ENCODE measurements around the gene SPATA22.
"Not testable (repeated sequence)": the region's sequence is repeated elsewhere in the genome, so short reads cannot be mapped to it uniquely, and the experiment has no call there.

SPATA22 gene, protein sequence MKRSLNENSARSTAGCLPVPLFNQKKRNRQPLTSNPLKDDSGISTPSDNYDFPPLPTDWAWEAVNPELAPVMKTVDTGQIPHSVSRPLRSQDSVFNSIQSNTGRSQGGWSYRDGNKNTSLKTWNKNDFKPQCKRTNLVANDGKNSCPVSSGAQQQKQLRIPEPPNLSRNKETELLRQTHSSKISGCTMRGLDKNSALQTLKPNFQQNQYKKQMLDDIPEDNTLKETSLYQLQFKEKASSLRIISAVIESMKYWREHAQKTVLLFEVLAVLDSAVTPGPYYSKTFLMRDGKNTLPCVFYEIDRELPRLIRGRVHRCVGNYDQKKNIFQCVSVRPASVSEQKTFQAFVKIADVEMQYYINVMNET

GRCh38 chr17:3471599-3471998 is at the start of gene SPATA22:
TSS of gene SPATA22 (minus strand) at chr17:3471819. CDS start at chr17:3469325, 2,494 bp downstream.
- no peak for DNase-seq

DNA sequence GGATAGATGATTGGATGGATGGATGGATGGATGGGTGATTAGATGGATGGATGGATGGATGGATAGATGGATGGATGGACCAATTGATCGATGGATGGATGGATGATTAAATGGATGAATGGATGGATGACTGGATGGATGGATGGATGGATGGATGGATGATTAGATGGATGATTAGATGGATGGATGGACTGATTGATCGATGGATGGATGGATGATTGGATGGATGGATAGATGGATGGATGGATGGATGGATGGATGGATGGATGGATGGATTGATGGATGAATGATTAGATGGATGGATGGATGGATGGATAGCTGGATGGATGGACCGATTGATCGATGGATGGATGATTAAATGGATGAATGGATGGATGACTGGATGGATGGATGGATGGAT is 47.9 kb upstream of the SPATA22 start:
- DNase-seq = not testable (repeated sequence)

DNA sequence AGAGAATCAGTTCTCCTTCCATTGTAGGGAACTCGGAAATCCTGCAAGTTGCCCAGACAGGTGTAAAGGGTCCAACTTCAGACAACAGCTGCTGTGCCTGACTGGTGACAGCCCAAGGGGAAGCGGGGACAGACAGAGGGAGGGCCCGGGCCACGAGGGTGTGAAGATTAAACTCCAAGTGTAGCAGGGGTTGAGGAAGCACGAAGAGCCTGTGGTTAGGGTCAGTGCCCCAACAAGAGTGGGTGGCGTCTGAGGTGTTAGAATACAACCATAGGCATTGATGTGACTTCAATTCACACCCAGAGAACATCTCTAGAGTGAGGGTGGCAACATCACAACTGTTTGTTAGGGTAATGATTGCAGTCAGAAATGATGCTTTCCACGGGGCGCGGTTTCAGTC is 43.3 kb upstream of the SPATA22 start:
- no peak for DNase-seq

DNA sequence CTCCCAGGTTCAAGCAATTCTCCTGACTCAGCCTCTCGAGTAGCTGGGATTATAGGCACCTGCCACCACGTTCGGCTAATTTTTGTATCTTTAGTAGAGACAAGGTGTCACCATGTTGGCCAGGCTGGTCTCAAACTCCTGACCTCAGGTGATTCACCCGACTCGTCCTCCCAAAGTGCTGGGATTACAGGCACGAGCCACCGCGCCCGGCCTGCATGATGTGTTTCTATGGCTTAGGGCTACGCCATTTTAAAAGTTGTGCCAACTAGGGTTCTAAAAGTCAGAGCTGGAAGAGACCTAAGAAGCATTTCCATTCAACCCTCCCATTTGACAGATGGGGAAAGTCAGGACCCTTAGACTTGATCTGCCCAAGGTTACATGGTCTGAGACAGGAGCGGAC is 42.5 kb upstream of the SPATA22 start:
- DNase-seq = not testable (repeated sequence)

GRCh38 chr17:3513305-3514035 is 41.9 kb upstream of the SPATA22 start:
- DNase-seq = no peak

GRCh38 chr17:3512505-3513171 is 41.0 kb upstream of the SPATA22 start:
- no peak for DNase-seq

- DNase-seq = no peak
These were observed 40.4 kb upstream of the SPATA22 start for GRCh38 chr17:3511852-3512504.

DNA sequence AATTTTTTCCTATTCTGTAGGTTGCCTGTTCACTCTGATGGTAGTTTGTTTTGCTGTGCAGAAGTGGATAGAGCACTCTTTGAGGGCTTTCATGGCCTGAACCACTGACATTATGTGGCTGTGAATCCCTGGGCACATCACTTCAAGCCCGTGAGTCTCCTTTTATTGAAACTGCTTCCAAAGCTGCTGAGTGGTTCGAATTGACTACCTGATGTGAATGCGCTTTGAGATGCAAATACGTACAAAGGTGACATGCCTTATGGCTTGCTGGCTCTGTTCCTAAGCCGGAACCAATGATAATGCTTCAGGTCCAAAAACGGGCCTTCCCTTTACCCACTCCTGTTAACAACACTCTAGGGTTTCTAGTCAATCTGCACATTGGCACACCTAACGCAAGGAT is 38.5 kb upstream of the SPATA22 start:
- no peak for DNase-seq

GRCh38 chr17:3507869-3508268 is 36.2 kb upstream of the SPATA22 start:
- no peak for DNase-seq

GRCh38 chr17:3507071-3507470 is 35.5 kb upstream of the SPATA22 start:
- DNase-seq = no peak

GRCh38 chr17:3506054-3506453 is 34.4 kb upstream of the SPATA22 start:
- DNase-seq = no peak

DNA sequence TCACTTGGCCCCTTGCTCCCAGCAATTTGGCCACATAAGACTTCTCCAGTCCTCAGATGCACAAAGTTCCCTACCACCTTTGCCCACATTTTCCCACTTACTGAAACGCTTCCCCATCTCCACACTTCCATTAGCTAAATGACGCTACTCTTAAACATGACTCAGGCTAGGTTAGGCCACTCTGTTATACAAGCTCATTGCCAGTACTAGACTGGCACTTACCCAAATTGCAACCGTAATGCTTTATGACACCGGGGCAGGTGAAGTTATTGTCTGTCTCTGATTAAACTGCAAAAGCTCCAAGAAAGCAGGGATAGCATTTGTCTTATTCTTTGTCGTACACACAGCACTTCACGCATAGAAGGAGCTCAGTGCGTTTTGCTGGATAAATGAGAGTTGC is 33.4 kb upstream of the SPATA22 start:
- no peak for DNase-seq

- DNase-seq = no peak
These were observed 31.7 kb upstream of the SPATA22 start for GRCh38 chr17:3503285-3503684.

- DNase-seq = no peak
These were observed 30.8 kb upstream of the SPATA22 start for GRCh38 chr17:3502466-3502865.

DNA sequence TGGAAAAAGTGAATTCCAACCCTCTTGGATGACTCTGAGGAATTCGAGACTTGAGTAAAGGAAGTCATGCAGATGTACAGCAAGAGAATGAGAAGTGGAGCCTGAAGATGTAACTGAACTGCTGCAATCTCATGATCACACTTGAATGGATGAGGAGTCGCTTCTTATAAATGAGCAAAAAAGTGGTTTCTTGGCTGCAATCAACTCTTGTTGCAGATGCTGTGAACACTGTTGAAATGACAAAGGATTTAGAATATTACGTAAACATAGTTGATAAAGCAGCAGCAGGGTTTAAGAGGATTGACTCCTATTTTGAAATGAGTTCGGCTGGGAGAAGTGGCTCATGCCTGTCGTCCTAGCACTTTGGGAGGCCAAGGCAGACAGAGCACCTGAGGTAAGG is 29.7 kb upstream of the SPATA22 start:
- no peak for DNase-seq

GRCh38 chr17:3497101-3497500 is 25.5 kb upstream of the SPATA22 start:
- DNase-seq = no peak

GRCh38 chr17:3485481-3486068 is 14.0 kb upstream of the SPATA22 start:
- no peak for DNase-seq

GRCh38 chr17:3482852-3483251 is 11.2 kb upstream of the SPATA22 start:
- no peak for DNase-seq

- no peak for DNase-seq
These were observed 8.4 kb upstream of the SPATA22 start for GRCh38 chr17:3479988-3480387.

DNA sequence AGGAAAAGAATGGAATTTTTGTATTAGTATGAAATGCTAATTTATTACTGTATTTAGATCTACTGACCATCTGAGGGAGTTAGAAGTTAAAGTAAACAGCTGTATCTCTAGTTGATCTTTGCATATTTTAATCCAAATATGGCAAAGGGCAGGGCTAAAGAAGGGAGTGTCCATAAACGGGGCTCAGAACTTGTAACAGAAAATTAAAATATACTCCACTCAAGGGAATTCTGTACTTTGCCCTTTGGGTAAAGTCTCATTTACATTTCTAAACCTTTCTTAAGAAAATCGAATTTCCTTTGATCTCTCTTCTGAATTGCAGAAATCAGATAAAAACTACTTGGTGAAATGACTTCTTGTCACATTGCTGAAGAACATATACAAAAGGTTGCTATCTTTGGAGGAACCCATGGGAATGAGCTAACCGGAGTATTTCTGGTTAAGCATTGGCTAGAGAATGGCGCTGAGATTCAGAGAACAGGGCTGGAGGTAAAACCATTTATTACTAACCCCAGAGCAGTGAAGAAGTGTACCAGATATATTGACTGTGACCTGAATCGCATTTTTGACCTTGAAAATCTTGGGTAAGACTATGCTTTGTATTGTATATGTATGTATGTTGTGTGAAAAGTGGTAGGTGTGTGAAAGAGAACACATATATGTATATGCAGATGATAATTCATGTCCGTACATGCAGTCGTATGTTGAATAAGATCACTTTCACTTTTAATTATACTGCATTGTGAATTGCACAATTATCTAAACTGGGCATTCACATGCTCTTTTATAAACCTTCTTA is 4.4 kb upstream of the SPATA22 start, which contains the start of gene ASPA:
Gene ASPA, plus strand, starts transcription at position 186 of the 799 bp plus-strand sequence. Its CDS starts 163 bp downstream, at position 349.
- no peak for DNase-seq

- no peak for DNase-seq
These were observed 3.6 kb upstream of the SPATA22 start for GRCh38 chr17:3475251-3475685.

GRCh38 chr17:3474212-3474611 is 2.6 kb upstream of the SPATA22 start:
- no peak for DNase-seq
